DOHH2 (cell line): ENCODE measurements around the gene TBC1D22A.
"Not testable (repeated sequence)": the region's sequence is repeated elsewhere in the genome, so short reads cannot be mapped to it uniquely, and the experiment has no call there.

Experiments used
- H3F3A ChIP-seq: fragments of 200-600 bp; sonication (generic), shearing (Covaris generic); 2 replicates; pipeline ENCODE4 v1.6.0; 2016; ENCODE audit warnings: antibody characterized with exemption, mild to moderate bottlenecking; ENCODE audit not compliant: control insufficient read depth, insufficient read depth
- H3K27ac ChIP-seq: fragments of 200-600 bp; sonication (generic); 2 replicates; pipeline ENCODE4 v1.5.1; 2014; ENCODE audit warnings: low read depth, mild to moderate bottlenecking, low read length, moderate library complexity
- H3K27me3 ChIP-seq: fragments of 200-600 bp; sonication (generic); 2 replicates; pipeline ENCODE4 v1.6.1; 2014; ENCODE audit warnings: mild to moderate bottlenecking, low read length, mixed read lengths; ENCODE audit not compliant: control insufficient read depth
- H3K36me3 ChIP-seq: fragments of 200-600 bp; sonication (generic); 2 replicates; pipeline ENCODE4 v1.6.1; 2014; ENCODE audit warnings: mild to moderate bottlenecking, low read length, moderate library complexity, mixed read lengths; ENCODE audit not compliant: control insufficient read depth
- H3K4me1 ChIP-seq: fragments of 200-600 bp; sonication (generic); 2 replicates; pipeline ENCODE4 v1.6.1; 2014; ENCODE audit warnings: mild to moderate bottlenecking, low read length, mixed read lengths; ENCODE audit not compliant: control insufficient read depth
- H3K4me2 ChIP-seq: fragments of 200-600 bp; sonication (generic); 2 replicates; pipeline ENCODE4 v1.6.0; 2014; ENCODE audit warnings: mild to moderate bottlenecking, low read length, moderate library complexity
- H3K4me3 ChIP-seq: fragments of 200-600 bp; sonication (generic); 2 replicates; pipeline ENCODE4 v1.5.1; 2014; ENCODE audit warnings: mild to moderate bottlenecking, low read length, mixed read lengths
- H3K79me2 ChIP-seq: fragments of 200-600 bp; sonication (generic); 2 replicates; pipeline ENCODE4 v1.6.1; 2014; ENCODE audit warnings: mild to moderate bottlenecking, low read length, mixed read lengths; ENCODE audit not compliant: control insufficient read depth
- H3K9me2 ChIP-seq: fragments of 200-600 bp; sonication (generic); replicated peaks from 2 replicates; pipeline ENCODE4 v1.6.1; 2014; ENCODE audit warnings: mild to moderate bottlenecking, low read length, mixed read lengths; ENCODE audit not compliant: control insufficient read depth
- H3K9me3 ChIP-seq: fragments of 200-600 bp; sonication (generic); 2 replicates; pipeline ENCODE4 v1.6.1; 2014; ENCODE audit warnings: antibody characterized with exemption, low read length, mixed read lengths; ENCODE audit not compliant: control insufficient read depth, insufficient read depth
- H4K20me1 ChIP-seq: fragments of 200-600 bp; sonication (generic); 2 replicates; pipeline ENCODE4 v1.6.0; 2014; ENCODE audit warnings: low read depth, mild to moderate bottlenecking, antibody characterized with exemption, low read length, moderate library complexity; ENCODE audit not compliant: control insufficient read depth, insufficient read depth
- CTCF ChIP-seq: fragments of 200-600 bp; sonication (generic); IDR thresholded peaks from one replicate; pipeline ENCODE4 v1.5.1; 2014; ENCODE audit warnings: antibody characterized with exemption, mild to moderate bottlenecking, low read depth, low read length; ENCODE audit not compliant: poor library complexity, severe bottlenecking
- EZH2phosphoT487 ChIP-seq: fragments of 200-600 bp; sonication (generic); IDR thresholded peaks from 2 replicates; pipeline ENCODE4 v1.6.1; 2017; ENCODE audit warnings: borderline replicate concordance, mild to moderate bottlenecking, antibody characterized with exemption, low read length, moderate library complexity, mixed read lengths

The TBC1D22A gene

GRCh38 chr22:46977656-46978343 lies 215.3 kb downstream of the TBC1D22A start:
- no peaks in the 10 kb centered on the region for H3K27me3 ChIP-seq
- H3K9me3 ChIP-seq: no peaks in the 10 kb centered on the region
- H3F3A ChIP-seq: 0 out of 2 replicates have a peak, but pooled peaks cover 2% of the 10 kb centered on the region
- H3K4me3 ChIP-seq: no peak overlapping the region
- no peaks in the 10 kb centered on the region for H3K4me1 ChIP-seq
- H3K36me3 ChIP-seq: peaks cover 62% of the 10 kb centered on the region
- H3K4me2 ChIP-seq: no peak overlapping the region
- peaks cover 4% of the 10 kb centered on the region for H3K79me2 ChIP-seq
- H3K9me2 ChIP-seq: no peaks in the 10 kb centered on the region
- TF ChIP-seq EZH2phosphoT487 (no peak), CTCF (no peak)
- peaks cover 9% of the 10 kb centered on the region; the same call in 1 of the 2 replicates for H4K20me1 ChIP-seq
- H3K27ac ChIP-seq: no peak overlapping the region

- not testable (repeated sequence) for H3F3A ChIP-seq, H3K4me3 ChIP-seq, H3K4me1 ChIP-seq, H3K9me2 ChIP-seq, H3K27ac ChIP-seq, H3K79me2 ChIP-seq, H4K20me1 ChIP-seq, H3K27me3 ChIP-seq, H3K9me3 ChIP-seq, H3K4me2 ChIP-seq
- H3K36me3 ChIP-seq: peaks cover 57% of the 10 kb centered on the region
Observed at GRCh38 chr22:46978668-46979067, 216.2 kb downstream of the TBC1D22A start.

- peaks cover 51% of the 10 kb centered on the region for H3K36me3 ChIP-seq
- H3K4me1 ChIP-seq: no peaks in the 10 kb centered on the region
- no peaks in the 10 kb centered on the region for H3F3A ChIP-seq
- H3K27me3 ChIP-seq: no peaks in the 10 kb centered on the region
- no peak overlapping the region for H3K4me3 ChIP-seq
- no peak for TF ChIP-seq CTCF
- TF ChIP-seq EZH2phosphoT487: no peak
- H3K4me2 ChIP-seq: no peak overlapping the region
- H3K9me3 ChIP-seq: no peaks in the 10 kb centered on the region
- peaks cover 8% of the 10 kb centered on the region; the same call in 1 of the 2 replicates for H4K20me1 ChIP-seq
- no peaks in the 10 kb centered on the region for H3K79me2 ChIP-seq
- H3K27ac ChIP-seq: no peak overlapping the region
- H3K9me2 ChIP-seq: no peaks in the 10 kb centered on the region
Observed at GRCh38 chr22:46979506-46979905, 217.1 kb downstream of the TBC1D22A start.

GRCh38 chr22:46980392-46980791 lies 217.9 kb downstream of the TBC1D22A start:
- Histone ChIP-seq H3K79me2 (no peaks in the 10 kb centered on the region; the same call in 1 of the 2 replicates), H3F3A (no peaks in the 10 kb centered on the region), H3K36me3 (peaks cover 43% of the 10 kb centered on the region), H3K9me3 (no peaks in the 10 kb centered on the region), H3K9me2 (no peaks in the 10 kb centered on the region), H3K27me3 (no peaks in the 10 kb centered on the region), H3K4me2 (no peak overlapping the region), H4K20me1 (peaks cover 8% of the 10 kb centered on the region; the same call in 1 of the 2 replicates), H3K4me1 (no peaks in the 10 kb centered on the region), H3K4me3 (no peak overlapping the region), H3K27ac (no peak overlapping the region)
- TF ChIP-seq EZH2phosphoT487 (no peak), CTCF (no peak)
